ENCODE data around the gene MAN1A2. TPM values are rescaled to one million over a fixed set of nuclear protein-coding genes. Genes with fewer than 3 reads are reported as not detected.

The MAN1A2 gene
- total RNA-seq, 1 experiment from 2014 or later, result 28.7 TPM

DNA sequence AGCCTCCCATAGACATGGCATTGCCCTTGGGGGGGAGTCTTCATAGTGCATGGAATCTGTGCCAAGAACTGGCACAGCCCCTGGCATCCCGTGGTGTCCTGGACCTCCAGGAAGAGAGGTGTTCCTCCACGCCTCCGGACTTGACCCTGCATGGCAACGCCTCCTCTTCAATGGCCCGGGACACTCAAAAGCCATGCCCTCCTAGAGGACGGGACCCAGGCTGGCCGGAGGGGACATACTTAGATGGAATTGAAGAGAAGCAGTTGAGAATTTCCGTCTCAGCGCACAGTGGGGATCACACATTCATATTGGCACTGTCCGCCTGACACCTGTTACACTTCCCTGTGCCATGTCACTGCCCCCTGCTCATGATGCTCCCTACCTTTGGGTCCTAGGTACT, 200.2 kb downstream of the MAN1A2 start:
- ChIA-PET POLR2A (no interaction called here), CTCF (no interaction called here)
- H3K4me3 ChIP-seq (ENCODE audit: low read depth in 2 of 2, low read length in 2 of 2), result no peak overlapping the region
- no peak for TF ChIP-seq POLR2AphosphoS5 (IDR thresholded peaks at IDR 0.05; ENCODE audit: low read depth, low read length)
- TF ChIP-seq, protein P1, sequence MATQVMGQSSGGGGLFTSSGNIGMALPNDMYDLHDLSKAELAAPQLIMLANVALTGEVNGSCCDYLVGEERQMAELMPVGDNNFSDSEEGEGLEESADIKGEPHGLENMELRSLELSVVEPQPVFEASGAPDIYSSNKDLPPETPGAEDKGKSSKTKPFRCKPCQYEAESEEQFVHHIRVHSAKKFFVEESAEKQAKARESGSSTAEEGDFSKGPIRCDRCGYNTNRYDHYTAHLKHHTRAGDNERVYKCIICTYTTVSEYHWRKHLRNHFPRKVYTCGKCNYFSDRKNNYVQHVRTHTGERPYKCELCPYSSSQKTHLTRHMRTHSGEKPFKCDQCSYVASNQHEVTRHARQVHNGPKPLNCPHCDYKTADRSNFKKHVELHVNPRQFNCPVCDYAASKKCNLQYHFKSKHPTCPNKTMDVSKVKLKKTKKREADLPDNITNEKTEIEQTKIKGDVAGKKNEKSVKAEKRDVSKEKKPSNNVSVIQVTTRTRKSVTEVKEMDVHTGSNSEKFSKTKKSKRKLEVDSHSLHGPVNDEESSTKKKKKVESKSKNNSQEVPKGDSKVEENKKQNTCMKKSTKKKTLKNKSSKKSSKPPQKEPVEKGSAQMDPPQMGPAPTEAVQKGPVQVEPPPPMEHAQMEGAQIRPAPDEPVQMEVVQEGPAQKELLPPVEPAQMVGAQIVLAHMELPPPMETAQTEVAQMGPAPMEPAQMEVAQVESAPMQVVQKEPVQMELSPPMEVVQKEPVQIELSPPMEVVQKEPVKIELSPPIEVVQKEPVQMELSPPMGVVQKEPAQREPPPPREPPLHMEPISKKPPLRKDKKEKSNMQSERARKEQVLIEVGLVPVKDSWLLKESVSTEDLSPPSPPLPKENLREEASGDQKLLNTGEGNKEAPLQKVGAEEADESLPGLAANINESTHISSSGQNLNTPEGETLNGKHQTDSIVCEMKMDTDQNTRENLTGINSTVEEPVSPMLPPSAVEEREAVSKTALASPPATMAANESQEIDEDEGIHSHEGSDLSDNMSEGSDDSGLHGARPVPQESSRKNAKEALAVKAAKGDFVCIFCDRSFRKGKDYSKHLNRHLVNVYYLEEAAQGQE (IDR thresholded peaks at IDR 0.05; ENCODE audit: insufficient read depth in 1 of 2, low read depth in 2 of 2, low read length in 1 of 2), result no peak
- TF ChIP-seq SIN3A (IDR thresholded peaks at IDR 0.05; ENCODE audit: borderline replicate concordance, insufficient read depth, low read depth, low read length), result no peak
- TF ChIP-seq, protein P2, sequence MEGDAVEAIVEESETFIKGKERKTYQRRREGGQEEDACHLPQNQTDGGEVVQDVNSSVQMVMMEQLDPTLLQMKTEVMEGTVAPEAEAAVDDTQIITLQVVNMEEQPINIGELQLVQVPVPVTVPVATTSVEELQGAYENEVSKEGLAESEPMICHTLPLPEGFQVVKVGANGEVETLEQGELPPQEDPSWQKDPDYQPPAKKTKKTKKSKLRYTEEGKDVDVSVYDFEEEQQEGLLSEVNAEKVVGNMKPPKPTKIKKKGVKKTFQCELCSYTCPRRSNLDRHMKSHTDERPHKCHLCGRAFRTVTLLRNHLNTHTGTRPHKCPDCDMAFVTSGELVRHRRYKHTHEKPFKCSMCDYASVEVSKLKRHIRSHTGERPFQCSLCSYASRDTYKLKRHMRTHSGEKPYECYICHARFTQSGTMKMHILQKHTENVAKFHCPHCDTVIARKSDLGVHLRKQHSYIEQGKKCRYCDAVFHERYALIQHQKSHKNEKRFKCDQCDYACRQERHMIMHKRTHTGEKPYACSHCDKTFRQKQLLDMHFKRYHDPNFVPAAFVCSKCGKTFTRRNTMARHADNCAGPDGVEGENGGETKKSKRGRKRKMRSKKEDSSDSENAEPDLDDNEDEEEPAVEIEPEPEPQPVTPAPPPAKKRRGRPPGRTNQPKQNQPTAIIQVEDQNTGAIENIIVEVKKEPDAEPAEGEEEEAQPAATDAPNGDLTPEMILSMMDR (IDR thresholded peaks at IDR 0.05), result no peak
- TF ChIP-seq TCF7L2 (IDR thresholded peaks at IDR 0.05; ENCODE audit: low read depth, low read length), result no peak
- in situ Hi-C loops (cut with HindIII; ENCODE audit: low pct_unique_long_range_greater_than_20kb, low sequenced_read_pairs), result no loop called here
- no peaks in the 10 kb centered on the region for H3K36me3 ChIP-seq (ENCODE audit: control insufficient read depth, insufficient read depth, low read length)
- BruUV-seq (replicated peaks), result no TSS peak
- no peak overlapping the region for H3K27ac ChIP-seq (ENCODE audit: low read length)
- DNase-seq (ENCODE audit: low read depth, low spot score) (no peak), ATAC-seq (no peak)
- no peaks in the 10 kb centered on the region for H3K27me3 ChIP-seq (ENCODE audit: control insufficient read depth, insufficient read depth, low read length)
- intact Hi-C loops (cut with micrococcal nuclease; ENCODE audit: unreplicated experiment), result no loop called here
- no peaks in the 10 kb centered on the region for H3K4me1 ChIP-seq (ENCODE audit: control insufficient read depth, insufficient read depth, low read length)
- H3K9me3 ChIP-seq (ENCODE audit: control insufficient read depth, insufficient read depth, low read depth, low read length), result no peaks in the 10 kb centered on the region

DNA sequence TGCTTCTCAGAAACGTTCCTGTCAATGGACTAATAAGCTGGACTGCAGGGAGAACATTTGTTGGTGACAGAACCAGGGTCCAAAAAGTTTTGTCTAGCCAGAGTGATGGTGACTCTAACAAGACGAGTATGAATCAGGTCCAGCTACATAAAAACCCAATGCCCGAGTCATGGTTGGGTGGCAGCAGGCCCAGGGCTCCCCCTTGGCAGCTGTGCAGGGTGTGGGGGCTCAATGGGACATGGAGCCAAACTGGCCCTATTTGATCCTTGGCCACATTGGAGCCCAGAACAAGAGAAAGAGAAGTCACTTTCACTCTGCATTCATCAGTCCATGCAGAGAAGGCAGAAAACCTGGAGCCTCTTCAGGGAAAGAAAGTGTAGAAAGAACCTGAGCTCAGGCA, 200.7 kb downstream of the MAN1A2 start:
- ATAC-seq, result no peak
- ChIA-PET POLR2A (no interaction called here), CTCF (no interaction called here)
- H3K4me1 ChIP-seq (ENCODE audit: control insufficient read depth, insufficient read depth, low read length), result no peaks in the 10 kb centered on the region
- no TSS peak for BruUV-seq (replicated peaks)
- no peak for DNase-seq (ENCODE audit: low read depth, low spot score)
- H3K27me3 ChIP-seq (ENCODE audit: control insufficient read depth, insufficient read depth, low read length), result no peaks in the 10 kb centered on the region
- intact Hi-C loops (cut with micrococcal nuclease; ENCODE audit: unreplicated experiment) (no loop called here), in situ Hi-C loops (cut with HindIII; ENCODE audit: low pct_unique_long_range_greater_than_20kb, low sequenced_read_pairs) (no loop called here)
- H3K4me3 ChIP-seq (ENCODE audit: low read depth in 2 of 2, low read length in 2 of 2), result no peak overlapping the region
- no peaks in the 10 kb centered on the region for H3K36me3 ChIP-seq (ENCODE audit: control insufficient read depth, insufficient read depth, low read length)
- H3K27ac ChIP-seq (ENCODE audit: low read length), result no peak overlapping the region
- TF ChIP-seq, protein P2 (IDR thresholded peaks at IDR 0.05), result no peak
- TF ChIP-seq TCF7L2 (IDR thresholded peaks at IDR 0.05; ENCODE audit: low read depth, low read length), result no peak
- TF ChIP-seq SIN3A (IDR thresholded peaks at IDR 0.05; ENCODE audit: borderline replicate concordance, insufficient read depth, low read depth, low read length), result no peak
- TF ChIP-seq, protein P1 (IDR thresholded peaks at IDR 0.05; ENCODE audit: insufficient read depth in 1 of 2, low read depth in 2 of 2, low read length in 1 of 2), result no peak
- no peak for TF ChIP-seq POLR2AphosphoS5 (IDR thresholded peaks at IDR 0.05; ENCODE audit: low read depth, low read length)
- H3K9me3 ChIP-seq (ENCODE audit: control insufficient read depth, insufficient read depth, low read depth, low read length), result no peaks in the 10 kb centered on the region

All from Panc1 (cell line).